Sigmoid colon (tissue), 3 donors: ENCODE data around the gene FMOD.

Experiments used
- POLR2A ChIP-seq, 2 donors: fragments of 450-650 bp; IDR thresholded peaks; one replicate each; pipeline ENCODE4 v1.6.1; 2016; ENCODE audit warnings: antibody characterized with exemption in 2 of 2, mild to moderate bottlenecking in 2 of 2, moderate library complexity in 2 of 2
- TF ChIP-seq, protein P1 (sequence below), 4 experiments: fragments of 450-650 bp in 3 of 4; fragments of 200-600 bp in 1 of 4; IDR thresholded peaks; one replicate each; pipeline ENCODE4 v1.5.1; 2016 to 2019; ENCODE audit warnings: antibody characterized with exemption in 4 of 4, mild to moderate bottlenecking in 3 of 4, moderate library complexity in 2 of 4

DNA sequence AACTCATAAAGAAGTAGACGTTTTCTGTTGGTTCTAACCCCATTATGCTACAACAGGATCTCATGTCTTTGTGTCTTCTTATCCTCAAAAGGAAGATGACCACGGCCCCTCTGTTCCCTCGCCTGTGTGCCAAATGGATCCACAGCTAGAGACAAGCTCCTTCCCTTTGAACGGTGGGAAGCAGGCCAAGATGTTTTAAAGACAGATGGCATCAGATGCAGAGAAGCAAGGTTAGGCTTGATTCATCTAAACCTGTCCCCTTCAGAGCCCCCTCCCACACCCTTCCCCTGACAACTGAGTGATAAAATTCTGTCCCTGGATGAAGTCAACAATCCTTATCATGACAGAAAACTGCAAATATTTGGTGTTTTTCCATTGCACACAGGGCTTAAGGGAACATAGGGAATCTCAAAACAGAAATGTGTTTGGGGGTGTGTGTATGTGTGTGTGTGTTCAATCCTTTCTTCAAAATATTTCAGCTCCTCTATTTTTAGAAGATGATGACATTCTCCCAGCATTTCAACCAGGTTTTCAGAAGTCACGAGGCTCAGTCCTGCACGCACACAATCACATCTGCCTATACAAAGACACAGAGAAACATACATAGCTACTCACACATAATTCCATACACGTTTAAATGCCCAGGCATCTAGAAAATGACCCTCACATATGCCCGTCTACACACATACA is 27.8 kb upstream of the FMOD start:
- TF ChIP-seq, protein P1, sequence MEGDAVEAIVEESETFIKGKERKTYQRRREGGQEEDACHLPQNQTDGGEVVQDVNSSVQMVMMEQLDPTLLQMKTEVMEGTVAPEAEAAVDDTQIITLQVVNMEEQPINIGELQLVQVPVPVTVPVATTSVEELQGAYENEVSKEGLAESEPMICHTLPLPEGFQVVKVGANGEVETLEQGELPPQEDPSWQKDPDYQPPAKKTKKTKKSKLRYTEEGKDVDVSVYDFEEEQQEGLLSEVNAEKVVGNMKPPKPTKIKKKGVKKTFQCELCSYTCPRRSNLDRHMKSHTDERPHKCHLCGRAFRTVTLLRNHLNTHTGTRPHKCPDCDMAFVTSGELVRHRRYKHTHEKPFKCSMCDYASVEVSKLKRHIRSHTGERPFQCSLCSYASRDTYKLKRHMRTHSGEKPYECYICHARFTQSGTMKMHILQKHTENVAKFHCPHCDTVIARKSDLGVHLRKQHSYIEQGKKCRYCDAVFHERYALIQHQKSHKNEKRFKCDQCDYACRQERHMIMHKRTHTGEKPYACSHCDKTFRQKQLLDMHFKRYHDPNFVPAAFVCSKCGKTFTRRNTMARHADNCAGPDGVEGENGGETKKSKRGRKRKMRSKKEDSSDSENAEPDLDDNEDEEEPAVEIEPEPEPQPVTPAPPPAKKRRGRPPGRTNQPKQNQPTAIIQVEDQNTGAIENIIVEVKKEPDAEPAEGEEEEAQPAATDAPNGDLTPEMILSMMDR (IDR thresholded peaks at IDR 0.05), result no peak
- TF ChIP-seq POLR2A (IDR thresholded peaks at IDR 0.05), result no peak
